ENCODE data around the gene MCCC2.
"Not testable (repeated sequence)": the region's sequence is repeated elsewhere in the genome, so short reads cannot be mapped to it uniquely, and the experiment has no call there.

MCCC2 gene

GRCh38 chr5:71586941-71587765 is at the start of gene MCCC2:
TSS of gene MCCC2 (plus strand) at chr5:71587340. CDS start at chr5:71587426, 86 bp downstream.
- Histone ChIP-seq H3K4me3 (ENCODE audit: low read depth, low read length) (peak within 1 kb of the TSS; percentile 82), H3K27ac (ENCODE audit: low read depth, low read length) (peak within 1 kb of the TSS; percentile 92), H3K9me3 (ENCODE audit: control insufficient read depth, insufficient read depth, low read length) (no peaks in the 10 kb centered on the region)

GRCh38 chr5:71537687-71538086 is 49.5 kb upstream of the MCCC2 start:
- Histone ChIP-seq H3K36me3 (ENCODE audit: control insufficient read depth, insufficient read depth, low read length) (peaks cover 79% of the 10 kb centered on the region), H3K27ac (ENCODE audit: low read depth, low read length) (no peak overlapping the region), H3K27me3 (ENCODE audit: control insufficient read depth, insufficient read depth, low read length) (no peaks in the 10 kb centered on the region), H3K9ac (ENCODE audit: low read depth, low read length) (no peak overlapping the region), H3K9me3 (ENCODE audit: control insufficient read depth, insufficient read depth, low read length) (no peaks in the 10 kb centered on the region), H3K4me3 (ENCODE audit: low read depth, low read length) (no peak overlapping the region), H3K4me1 (ENCODE audit: control insufficient read depth, insufficient read depth, low read length) (no peaks in the 10 kb centered on the region)

More at GRCh38 chr5:71586941-71587765, at the start of gene MCCC2:
- Histone ChIP-seq H3K27me3 (ENCODE audit: control insufficient read depth, insufficient read depth, low read length) (no peaks in the 10 kb centered on the region), H3K4me1 (ENCODE audit: control insufficient read depth, insufficient read depth, low read length) (peaks cover 6% of the 10 kb centered on the region; the same call in 1 of the 2 replicates), H3K36me3 (ENCODE audit: control insufficient read depth, insufficient read depth, low read length) (peaks cover 3% of the 10 kb centered on the region), H3K9ac (ENCODE audit: low read depth, low read length) (peak within 1 kb of the TSS; percentile 90)

- not testable (repeated sequence) for H3K4me1 ChIP-seq (ENCODE audit: control insufficient read depth, insufficient read depth, low read length); H3K27ac ChIP-seq (ENCODE audit: low read depth, low read length); H3K27me3 ChIP-seq (ENCODE audit: control insufficient read depth, insufficient read depth, low read length); H3K4me3 ChIP-seq (ENCODE audit: low read depth, low read length); H3K9ac ChIP-seq (ENCODE audit: low read depth, low read length); H3K9me3 ChIP-seq (ENCODE audit: control insufficient read depth, insufficient read depth, low read length)
- H3K36me3 ChIP-seq (ENCODE audit: control insufficient read depth, insufficient read depth, low read length), result peaks cover 77% of the 10 kb centered on the region
These were observed 36.3 kb upstream of the MCCC2 start for GRCh38 chr5:71550885-71551284.

GRCh38 chr5:71551582-71551981 is 35.6 kb upstream of the MCCC2 start:
- H3K9me3 ChIP-seq (ENCODE audit: control insufficient read depth, insufficient read depth, low read length); H3K27me3 ChIP-seq (ENCODE audit: control insufficient read depth, insufficient read depth, low read length); H3K9ac ChIP-seq (ENCODE audit: low read depth, low read length); H3K27ac ChIP-seq (ENCODE audit: low read depth, low read length); H3K4me3 ChIP-seq (ENCODE audit: low read depth, low read length); H3K4me1 ChIP-seq (ENCODE audit: control insufficient read depth, insufficient read depth, low read length): not testable (repeated sequence)
- H3K36me3 ChIP-seq (ENCODE audit: control insufficient read depth, insufficient read depth, low read length), result peaks cover 76% of the 10 kb centered on the region

GRCh38 chr5:71552026-71552749 is 35.0 kb upstream of the MCCC2 start:
- not testable (repeated sequence) for H3K4me1 ChIP-seq (ENCODE audit: control insufficient read depth, insufficient read depth, low read length); H3K9ac ChIP-seq (ENCODE audit: low read depth, low read length); H3K27me3 ChIP-seq (ENCODE audit: control insufficient read depth, insufficient read depth, low read length); H3K27ac ChIP-seq (ENCODE audit: low read depth, low read length); H3K4me3 ChIP-seq (ENCODE audit: low read depth, low read length); H3K9me3 ChIP-seq (ENCODE audit: control insufficient read depth, insufficient read depth, low read length)
- H3K36me3 ChIP-seq (ENCODE audit: control insufficient read depth, insufficient read depth, low read length), result peaks cover 76% of the 10 kb centered on the region

GRCh38 chr5:71563161-71563560 is 24.0 kb upstream of the MCCC2 start:
- H3K36me3 ChIP-seq (ENCODE audit: control insufficient read depth, insufficient read depth, low read length), result peaks cover 86% of the 10 kb centered on the region
- no peak overlapping the region for H3K9ac ChIP-seq (ENCODE audit: low read depth, low read length)

GRCh38 chr5:71564895-71565294 is 22.2 kb upstream of the MCCC2 start:
- peaks cover 72% of the 10 kb centered on the region for H3K36me3 ChIP-seq (ENCODE audit: control insufficient read depth, insufficient read depth, low read length)

More at GRCh38 chr5:71563161-71563560, 24.0 kb upstream of the MCCC2 start:
- no peak overlapping the region for H3K4me3 ChIP-seq (ENCODE audit: low read depth, low read length)
- H3K27ac ChIP-seq (ENCODE audit: low read depth, low read length), result no peak overlapping the region
- no peaks in the 10 kb centered on the region for H3K27me3 ChIP-seq (ENCODE audit: control insufficient read depth, insufficient read depth, low read length)
- H3K9me3 ChIP-seq (ENCODE audit: control insufficient read depth, insufficient read depth, low read length), result no peaks in the 10 kb centered on the region
- H3K4me1 ChIP-seq (ENCODE audit: control insufficient read depth, insufficient read depth, low read length), result no peaks in the 10 kb centered on the region

GRCh38 chr5:71569748-71570509 is 17.2 kb upstream of the MCCC2 start:
- Histone ChIP-seq H3K4me3 (ENCODE audit: low read depth, low read length) (no peak overlapping the region), H3K9me3 (ENCODE audit: control insufficient read depth, insufficient read depth, low read length) (no peaks in the 10 kb centered on the region), H3K9ac (ENCODE audit: low read depth, low read length) (no peak overlapping the region), H3K4me1 (ENCODE audit: control insufficient read depth, insufficient read depth, low read length) (no peaks in the 10 kb centered on the region), H3K27me3 (ENCODE audit: control insufficient read depth, insufficient read depth, low read length) (no peaks in the 10 kb centered on the region), H3K36me3 (ENCODE audit: control insufficient read depth, insufficient read depth, low read length) (peaks cover 27% of the 10 kb centered on the region), H3K27ac (ENCODE audit: low read depth, low read length) (no peak overlapping the region)

More at GRCh38 chr5:71564895-71565294, 22.2 kb upstream of the MCCC2 start:
- Histone ChIP-seq H3K9ac (ENCODE audit: low read depth, low read length) (no peak overlapping the region), H3K27me3 (ENCODE audit: control insufficient read depth, insufficient read depth, low read length) (no peaks in the 10 kb centered on the region), H3K4me1 (ENCODE audit: control insufficient read depth, insufficient read depth, low read length) (no peaks in the 10 kb centered on the region), H3K9me3 (ENCODE audit: control insufficient read depth, insufficient read depth, low read length) (no peaks in the 10 kb centered on the region), H3K27ac (ENCODE audit: low read depth, low read length) (no peak overlapping the region), H3K4me3 (ENCODE audit: low read depth, low read length) (no peak overlapping the region)

- not testable (repeated sequence) for H3K4me1 ChIP-seq (ENCODE audit: control insufficient read depth, insufficient read depth, low read length); H3K4me3 ChIP-seq (ENCODE audit: low read depth, low read length); H3K9ac ChIP-seq (ENCODE audit: low read depth, low read length); H3K36me3 ChIP-seq (ENCODE audit: control insufficient read depth, insufficient read depth, low read length); H3K27me3 ChIP-seq (ENCODE audit: control insufficient read depth, insufficient read depth, low read length); H3K9me3 ChIP-seq (ENCODE audit: control insufficient read depth, insufficient read depth, low read length); H3K27ac ChIP-seq (ENCODE audit: low read depth, low read length)
These were observed 15.3 kb upstream of the MCCC2 start for GRCh38 chr5:71571811-71572210.

- H3K9ac ChIP-seq (ENCODE audit: low read depth, low read length), result no peak overlapping the region
- no peaks in the 10 kb centered on the region for H3K36me3 ChIP-seq (ENCODE audit: control insufficient read depth, insufficient read depth, low read length)
- H3K9me3 ChIP-seq (ENCODE audit: control insufficient read depth, insufficient read depth, low read length), result no peaks in the 10 kb centered on the region
- no peaks in the 10 kb centered on the region for H3K4me1 ChIP-seq (ENCODE audit: control insufficient read depth, insufficient read depth, low read length)
- no peaks in the 10 kb centered on the region for H3K27me3 ChIP-seq (ENCODE audit: control insufficient read depth, insufficient read depth, low read length)
- no peak overlapping the region for H3K27ac ChIP-seq (ENCODE audit: low read depth, low read length)
- no peak overlapping the region for H3K4me3 ChIP-seq (ENCODE audit: low read depth, low read length)
These were observed 13.5 kb upstream of the MCCC2 start for GRCh38 chr5:71573591-71573990.

All from HUES48 (cell line).